ENCODE data around the gene HMX3.

Gene HMX3

DNA sequence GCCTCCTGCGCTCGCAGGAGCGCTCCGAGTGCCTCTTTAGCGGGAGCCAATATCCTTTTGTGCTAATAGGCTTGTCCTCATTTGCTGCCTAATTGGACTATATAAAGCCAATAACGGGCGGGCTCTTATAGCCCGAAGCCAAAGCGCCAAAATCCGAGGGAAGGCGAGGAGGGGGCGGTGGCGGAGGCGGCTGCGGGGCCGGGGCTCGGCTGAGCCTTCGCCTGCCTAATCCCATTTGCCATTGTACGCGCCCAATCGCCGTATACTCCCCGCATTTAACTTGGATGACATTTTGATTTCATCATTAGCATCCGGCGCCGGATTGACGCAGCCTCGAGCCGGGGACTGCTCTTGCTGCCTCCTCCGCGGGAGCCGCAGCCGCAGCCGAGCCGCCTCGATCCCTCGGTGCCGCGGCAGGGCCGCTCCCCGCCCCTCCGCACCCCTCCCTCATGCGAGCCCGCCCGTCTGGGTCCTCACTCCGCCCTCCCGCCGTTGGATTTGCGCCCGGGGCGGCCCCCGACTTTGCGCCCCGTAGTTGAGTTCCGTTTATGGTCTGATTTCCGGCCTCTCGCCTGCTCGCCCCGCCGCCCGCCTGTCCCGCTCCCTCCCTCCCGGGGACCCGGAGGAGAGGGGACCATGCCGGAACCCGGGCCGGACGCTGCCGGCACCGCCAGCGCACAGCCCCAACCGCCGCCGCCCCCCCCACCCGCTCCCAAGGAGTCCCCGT lies at the start of gene HMX3:
TSS of gene HMX3 (plus strand) at position 556 of the 727 bp plus-strand sequence. CDS start at position 637, 81 bp downstream.
- FAIRE-seq = no peak

- no peak for FAIRE-seq
These were observed 49.5 kb upstream of the HMX3 start for GRCh38 chr10:123086281-123086680.

- FAIRE-seq = no peak
These were observed 48.4 kb upstream of the HMX3 start for GRCh38 chr10:123087348-123087747.

DNA sequence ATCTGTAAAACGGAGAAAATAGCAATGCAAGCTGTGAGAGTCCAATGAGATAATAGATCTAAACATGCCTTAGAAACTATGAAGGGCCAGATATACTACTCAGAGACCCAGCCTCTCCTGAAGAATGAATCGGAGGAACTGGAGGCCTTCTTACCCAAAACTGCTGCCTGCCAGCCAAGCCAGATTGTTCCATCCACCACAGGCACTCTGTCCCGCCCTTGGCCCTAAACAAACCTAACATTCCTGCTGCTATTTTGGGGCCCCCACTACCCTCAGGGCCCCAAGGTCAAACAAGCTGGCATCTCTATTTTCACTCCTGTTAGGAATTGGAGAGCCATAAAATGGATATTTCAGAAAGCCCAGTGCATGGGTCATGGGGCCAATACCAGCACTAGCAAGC lies 48.0 kb upstream of the HMX3 start:
- no peak for FAIRE-seq

DNA sequence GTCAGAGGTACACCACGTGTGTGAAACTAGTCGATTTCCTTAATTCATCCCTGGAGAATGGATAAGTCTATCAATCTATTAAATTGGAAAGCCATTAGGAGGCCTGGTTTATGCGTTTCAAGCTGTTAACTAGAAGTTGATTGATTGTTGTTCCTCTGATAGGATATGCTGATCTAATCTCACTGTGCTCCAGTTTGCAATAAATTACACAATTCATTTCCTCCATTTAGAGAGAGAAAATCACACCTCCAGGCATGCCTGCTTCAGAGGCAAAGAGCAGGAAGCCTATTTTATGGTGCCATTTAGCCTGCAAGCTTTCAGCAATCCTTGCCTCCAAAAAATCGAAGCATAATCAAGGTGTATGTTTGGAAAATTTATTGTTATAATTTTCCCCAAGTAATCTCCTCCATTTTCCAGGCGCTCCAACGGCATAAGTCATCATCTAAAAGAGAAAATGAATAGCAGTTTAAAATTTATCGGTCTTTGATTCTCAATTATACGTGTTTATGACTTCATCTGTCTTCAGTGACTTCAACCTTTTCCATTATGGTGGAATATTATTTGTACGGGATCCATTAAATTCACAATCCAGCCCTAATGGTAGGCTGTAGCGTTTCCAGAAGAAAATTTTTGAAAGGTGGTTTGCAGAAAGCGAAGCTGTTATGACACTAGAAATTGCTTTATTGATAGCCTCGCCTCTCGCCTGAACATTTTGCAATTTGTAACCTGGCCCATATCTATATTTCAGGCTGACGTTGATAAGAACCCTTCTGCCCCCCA lies 42.9 kb upstream of the HMX3 start:
- FAIRE-seq = no peak

DNA sequence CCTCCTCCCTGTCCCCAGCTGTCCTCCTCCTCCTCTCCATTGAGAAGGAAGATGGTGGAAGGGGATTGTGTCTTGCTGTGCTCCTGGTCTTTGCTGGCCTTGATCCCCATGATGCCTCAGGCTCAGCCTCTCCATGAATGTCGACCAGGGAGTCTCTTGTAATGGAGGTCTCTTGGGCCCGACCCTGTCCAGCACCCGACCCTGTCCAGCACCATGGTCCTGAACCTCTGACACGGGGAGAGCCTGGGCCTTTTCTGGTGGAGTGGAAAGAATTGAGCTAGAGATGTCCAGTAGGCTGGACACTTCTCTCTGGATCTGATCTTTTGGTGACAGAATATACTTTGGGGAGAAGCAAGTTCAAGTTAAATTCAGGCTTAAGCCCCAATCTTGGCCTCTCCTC lies 42.3 kb upstream of the HMX3 start:
- no peak for FAIRE-seq

DNA sequence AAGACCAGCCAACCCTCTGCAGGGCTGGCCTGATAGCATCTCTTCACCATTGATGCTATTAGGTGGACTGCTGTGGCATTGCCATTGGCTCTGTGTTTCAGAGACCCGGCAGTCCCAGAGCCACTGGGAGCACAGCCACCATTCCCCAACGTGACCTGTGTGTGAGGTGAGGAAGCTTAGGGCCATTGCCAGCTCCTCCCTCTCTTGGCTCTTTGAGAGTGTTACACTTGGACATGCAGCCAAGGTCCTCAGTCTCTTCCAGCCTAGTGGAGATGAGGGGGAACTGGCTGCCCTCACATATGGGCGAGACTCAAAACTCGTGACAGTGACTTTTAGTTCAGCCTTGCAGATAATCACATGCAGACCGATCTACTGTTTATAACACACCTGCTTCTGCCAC lies 39.3 kb upstream of the HMX3 start:
- no peak for FAIRE-seq

DNA sequence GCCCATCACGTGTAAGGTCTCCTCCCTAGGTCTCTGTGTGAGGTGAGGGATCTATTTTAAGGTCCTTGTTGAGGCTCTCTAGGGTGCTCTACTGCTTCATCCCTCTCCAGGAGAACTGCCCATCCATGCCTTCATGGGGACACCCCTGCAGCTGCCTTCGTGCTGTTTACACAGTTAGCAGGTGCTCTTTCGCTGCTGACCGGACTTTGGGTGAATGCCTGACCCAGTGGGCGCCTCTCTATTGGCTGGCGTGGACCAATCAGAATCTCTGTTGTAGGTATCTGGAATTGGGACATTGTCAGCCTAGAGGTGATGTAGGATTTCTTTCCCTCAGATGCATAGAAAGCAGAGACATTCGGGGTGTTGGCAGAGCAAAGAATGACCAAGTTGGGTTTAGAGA lies 38.7 kb upstream of the HMX3 start:
- FAIRE-seq = no peak

DNA sequence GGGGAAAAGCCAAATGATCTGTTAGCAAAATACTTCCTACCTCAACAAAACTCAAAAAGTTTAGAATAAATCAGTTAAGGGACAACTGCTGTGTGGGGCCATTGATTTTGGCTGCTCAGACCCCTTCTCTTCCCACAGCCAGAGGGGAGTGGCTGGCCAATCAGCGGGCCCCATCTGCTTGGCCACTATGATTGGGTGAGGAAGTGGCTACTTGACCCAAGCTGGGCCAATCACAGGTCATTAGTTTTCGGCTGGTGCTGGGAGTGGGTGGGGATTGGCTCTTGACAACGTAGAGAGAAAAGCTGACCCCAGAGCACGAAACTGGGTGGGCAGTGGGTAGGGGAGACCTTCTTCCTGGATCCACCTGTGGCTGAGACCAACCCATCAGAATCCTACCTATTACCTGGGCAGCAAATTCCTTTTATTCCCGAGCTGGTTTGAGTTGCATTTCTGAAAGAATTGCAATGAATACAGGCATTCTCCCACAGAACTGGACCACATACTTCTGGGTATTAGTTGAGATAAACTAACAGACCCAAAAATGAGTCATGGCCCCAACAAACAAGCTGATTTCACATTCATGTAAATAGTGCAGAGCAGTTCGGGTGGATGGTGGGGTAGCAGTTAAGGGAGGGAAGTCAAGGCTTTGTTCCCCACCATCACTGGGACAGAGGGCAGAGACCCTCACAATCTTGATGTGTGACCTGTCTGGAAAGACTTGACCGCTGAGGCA lies 35.6 kb upstream of the HMX3 start:
- no peak for FAIRE-seq

DNA sequence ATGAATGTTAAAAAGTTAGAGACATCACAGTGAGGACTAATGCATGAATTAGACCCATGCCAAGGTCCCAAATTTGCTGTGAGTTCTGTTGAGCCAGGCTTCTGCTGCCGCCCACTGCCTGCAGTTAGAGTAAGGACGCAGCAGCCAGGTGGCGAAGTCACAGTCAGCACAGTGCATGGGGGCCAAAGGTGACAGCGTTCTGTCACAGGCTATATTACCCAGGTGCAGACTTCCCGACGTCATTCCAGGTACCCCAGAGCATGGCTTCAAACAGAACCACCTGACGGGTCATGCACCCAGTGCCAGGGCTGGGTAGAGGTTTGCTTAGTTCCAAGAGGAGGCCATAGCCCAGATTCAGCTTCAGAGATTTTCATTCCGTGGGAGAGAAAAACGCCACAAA lies 33.9 kb upstream of the HMX3 start:
- no peak for FAIRE-seq

GRCh38 chr10:123102673-123103072 lies 33.1 kb upstream of the HMX3 start:
- FAIRE-seq = no peak

- no peak for FAIRE-seq
These were observed 31.8 kb upstream of the HMX3 start for GRCh38 chr10:123103944-123104343.

- FAIRE-seq = no peak
These were observed 26.3 kb upstream of the HMX3 start for GRCh38 chr10:123109466-123109865.

DNA sequence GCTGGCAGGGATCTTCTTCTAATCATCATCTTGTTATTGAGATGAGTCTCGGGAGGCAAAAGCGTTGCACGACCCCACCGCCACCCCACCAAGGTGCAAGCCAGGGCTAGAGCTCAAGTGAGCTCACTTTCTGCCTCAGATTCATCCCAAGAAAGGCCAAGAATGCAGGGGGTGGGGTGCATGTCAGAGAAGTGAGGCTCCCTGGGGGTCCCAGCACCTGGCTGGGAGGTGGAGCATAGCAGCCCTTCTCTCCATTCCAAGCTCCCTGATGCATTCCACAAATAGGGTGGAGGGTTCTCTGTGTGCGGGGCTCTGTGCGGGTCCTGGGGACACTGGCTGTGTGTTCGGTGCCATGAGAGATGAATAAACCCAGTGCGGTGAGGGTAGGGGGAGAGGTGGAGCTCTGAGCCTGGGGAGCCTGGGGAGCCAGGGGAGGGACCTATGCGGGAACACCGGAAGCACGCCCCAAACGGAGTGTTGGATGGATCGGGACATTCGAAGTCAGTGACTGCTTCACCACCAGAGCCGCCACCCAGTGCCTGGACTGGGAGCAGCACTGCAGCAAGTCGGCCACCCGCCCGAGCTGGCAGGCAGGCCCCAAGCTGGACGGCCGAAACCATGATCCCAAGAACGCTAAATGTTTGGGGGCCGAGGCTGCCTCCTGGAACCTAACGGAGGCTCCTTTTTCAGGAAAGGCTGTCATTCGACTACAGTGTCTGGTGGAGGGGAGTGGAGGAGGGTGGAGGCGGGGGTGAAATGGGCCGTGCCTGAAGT lies 17.9 kb upstream of the HMX3 start:
- FAIRE-seq = no peak

DNA sequence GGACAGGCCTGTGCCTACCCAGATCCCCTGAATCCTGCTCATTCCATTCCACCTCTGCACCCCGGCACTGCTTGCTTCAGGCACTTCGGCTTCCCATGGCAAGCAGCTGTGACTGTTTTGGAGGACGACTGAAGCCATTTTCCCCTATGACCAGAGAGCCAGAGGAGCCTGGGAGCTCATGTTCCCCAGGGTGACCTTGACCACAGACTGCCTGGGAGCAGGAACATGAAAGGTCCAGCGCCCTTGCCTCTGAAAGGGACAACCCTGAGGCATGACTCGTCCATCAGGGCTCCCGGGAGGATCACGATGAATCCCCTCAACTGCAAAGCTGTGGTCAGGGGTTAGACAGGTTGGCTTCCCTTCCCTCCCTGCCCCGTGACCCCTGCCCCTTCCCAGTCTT lies 16.7 kb upstream of the HMX3 start:
- no peak for FAIRE-seq

DNA sequence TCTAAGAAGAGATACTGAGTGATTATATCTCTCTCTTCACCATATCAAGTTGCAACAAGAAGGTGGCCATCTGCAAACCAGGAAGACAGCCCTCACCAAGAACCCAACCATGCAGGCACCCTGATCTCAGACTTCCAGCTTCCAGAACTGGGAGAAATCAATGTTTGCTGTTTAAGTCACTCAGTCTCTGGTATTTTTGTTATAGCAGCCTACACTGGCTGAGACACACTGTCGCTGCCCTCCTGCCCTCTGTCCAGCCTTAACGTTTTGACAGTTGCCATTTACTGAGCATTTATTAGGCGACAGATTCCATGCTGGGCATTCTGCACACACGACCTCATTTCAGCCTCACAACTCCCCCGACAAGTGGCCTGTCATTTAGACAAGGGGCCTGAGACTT lies 9.5 kb upstream of the HMX3 start:
- FAIRE-seq = no peak

GRCh38 chr10:123129618-123130271 lies 6.0 kb upstream of the HMX3 start:
- no peak for FAIRE-seq

GRCh38 chr10:123132576-123133477 lies 2.9 kb upstream of the HMX3 start:
- FAIRE-seq = no peak

GRCh38 chr10:123133541-123134342 lies 2.0 kb upstream of the HMX3 start:
- FAIRE-seq = no peak

DNA sequence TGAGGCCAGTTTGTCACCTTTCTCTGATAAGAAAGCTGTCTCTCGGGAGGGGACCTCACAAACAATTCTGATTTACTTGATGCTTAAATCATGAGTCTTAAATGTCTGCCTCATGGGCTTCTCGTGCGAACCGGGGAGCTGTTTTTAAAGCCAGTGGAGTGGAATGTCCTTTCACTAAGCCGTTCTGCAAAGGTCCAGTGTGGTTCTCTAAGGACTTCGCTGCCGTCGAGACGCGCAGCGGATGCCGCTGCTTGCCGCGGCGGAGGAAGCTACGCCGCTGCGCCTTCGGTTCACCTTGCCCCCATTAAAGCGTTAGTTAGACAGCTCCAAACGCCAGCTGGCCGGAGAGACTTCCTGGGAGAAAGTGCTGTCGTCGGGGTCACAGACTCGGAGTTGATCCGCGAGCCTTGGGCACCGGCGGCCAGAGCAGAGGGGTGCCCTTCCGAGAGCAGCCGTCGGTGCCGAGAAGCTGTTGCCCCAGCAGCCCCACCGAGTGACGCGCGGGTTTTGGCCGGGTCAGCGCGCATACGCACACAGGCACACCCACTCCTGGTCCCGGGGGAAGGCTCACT lies 1.3 kb upstream of the HMX3 start:
- no peak for FAIRE-seq

Data from endometrium (tissue), 2 donors.